SK-N-SH (cell line): Measurements from ENCODE around the gene MATN1. TPM values are rescaled to one million over a fixed set of nuclear protein-coding genes. Genes with fewer than 3 reads are reported as not detected.

Experiments used
- CTCF ChIA-PET: fragments of 300-600, 350-600 bp; formaldehyde crosslinking; extraction: SDS; loops from one replicate; lab custom pipeline; 2021; lab: Yijun Ruan, JAX
- POLR2A ChIA-PET: fragments of 350-600 bp; sonication (Branson Sonifier 250); formaldehyde crosslinking; extraction: SDS; loops from one replicate; lab custom pipeline; 2020; ENCODE audit warnings: antibody characterized with exemption, inconsistent platforms; lab: Yijun Ruan, JAX
- DNase-seq: peaks from one replicate; pipeline ENCODE4 v3.0.0; 2012
- H2AFZ ChIP-seq: fragments of 200-600 bp; sonication (generic); 2 replicates; pipeline ENCODE4 v1.8.1; 2016; ENCODE audit warnings: antibody characterized with exemption, mild to moderate bottlenecking, low read depth
- H3F3A ChIP-seq: fragments of 200-600 bp; sonication (generic); replicated peaks from 2 replicates; pipeline ENCODE3; 2016; ENCODE audit warnings: antibody characterized with exemption, mild to moderate bottlenecking; ENCODE audit not compliant: insufficient read depth
- H3K27ac ChIP-seq, 2 experiments: fragments of 200-500 bp in 1 of 2; fragments of 200-600 bp in 1 of 2; sonication (Bioruptor generic) in 1 of 2; sonication (generic), shearing (Covaris generic) in 1 of 2; 2 replicates each; pipeline versions ENCODE4 v1.5.1 to v1.6.1; 2014 to 2016; ENCODE audit warnings: low read depth in 2 of 2, inconsistent platforms in 1 of 2, low read length in 1 of 2, mild to moderate bottlenecking in 1 of 2, mixed read lengths in 1 of 2
- H3K27me3 ChIP-seq: fragments of 200-600 bp; sonication (generic), shearing (Covaris generic); 2 replicates; pipeline ENCODE4 v1.6.1; 2016; ENCODE audit warnings: mixed run types; ENCODE audit not compliant: insufficient read depth
- H3K36me3 ChIP-seq, 2 experiments: fragments of 200-500 bp in 1 of 2; fragments of 200-600 bp in 1 of 2; sonication (Bioruptor generic) in 1 of 2; sonication (generic) in 1 of 2; replicated peaks in 1 of 2; 2 replicates each; pipeline versions ENCODE3 to v1.5.1; 2014 to 2016; ENCODE audit warnings: low read length in 1 of 2, mild to moderate bottlenecking in 1 of 2; ENCODE audit not compliant: insufficient read depth in 2 of 2, control insufficient read depth in 1 of 2
- H3K4me1 ChIP-seq, 2 experiments: fragments of 200-500 bp in 1 of 2; fragments of 200-600 bp in 1 of 2; sonication (Bioruptor generic) in 1 of 2; sonication (generic), shearing (Covaris generic) in 1 of 2; 2 replicates each; pipeline versions ENCODE4 v1.5.1 to v1.6.1; 2014 to 2016; ENCODE audit warnings: low read depth in 1 of 2, low read length in 1 of 2, mixed run types in 1 of 2; ENCODE audit not compliant: insufficient read depth in 2 of 2, control insufficient read depth in 1 of 2
- H3K4me2 ChIP-seq: fragments of 200-600 bp; sonication (generic), shearing (Covaris generic); 2 replicates; pipeline ENCODE4 v1.6.1; 2017; ENCODE audit warnings: mixed run types
- H3K4me3 ChIP-seq, 2 experiments: fragments of 200-500 bp in 1 of 2; fragments of 200-600 bp in 1 of 2; sonication (Bioruptor generic) in 1 of 2; sonication (generic), shearing (Covaris generic) in 1 of 2; 2 replicates each; pipeline versions ENCODE4 v1.5.1 to v1.8.1; 2014 to 2016; ENCODE audit warnings: low read depth in 2 of 2, inconsistent platforms in 1 of 2, low read length in 1 of 2, mild to moderate bottlenecking in 1 of 2, mixed read lengths in 1 of 2, moderate library complexity in 1 of 2
- H3K79me2 ChIP-seq: fragments of 200-600 bp; sonication (generic); 2 replicates; pipeline ENCODE4 v1.8.1; 2017; ENCODE audit warnings: mild to moderate bottlenecking; ENCODE audit not compliant: insufficient read depth
- H3K9ac ChIP-seq: fragments of 200-600 bp; sonication (generic); 2 replicates; pipeline ENCODE4 v1.6.1; 2017; ENCODE audit warnings: mixed run types
- H3K9me2 ChIP-seq: fragments of 200-600 bp; sonication (generic); 2 replicates; pipeline ENCODE4 v1.6.1; 2017; ENCODE audit warnings: mixed run types
- H3K9me3 ChIP-seq: fragments of 200-600 bp; sonication (generic); 2 replicates; pipeline ENCODE4 v1.6.1; 2017; ENCODE audit warnings: mixed run types, mild to moderate bottlenecking, moderate library complexity
- H4K20me1 ChIP-seq: fragments of 200-600 bp; sonication (generic); 2 replicates; pipeline ENCODE4 v1.6.1; 2017; ENCODE audit warnings: mild to moderate bottlenecking, mixed run types; ENCODE audit not compliant: insufficient read depth
- EP300 ChIP-seq, 2 experiments: IDR thresholded peaks; 2 replicates each; pipeline versions ENCODE4 v1.4.0 to v1.6.1; 2012; ENCODE audit warnings: borderline replicate concordance in 1 of 2, low read depth in 1 of 2, low read length in 1 of 2
- GABPA ChIP-seq: IDR thresholded peaks from 2 replicates; pipeline ENCODE4 v1.4.0; 2012; ENCODE audit warnings: low read depth, mild to moderate bottlenecking
- JUND ChIP-seq: IDR thresholded peaks from 2 replicates; pipeline ENCODE4 v1.4.0; 2012
- MXI1 ChIP-seq: IDR thresholded peaks from 2 replicates; pipeline ENCODE4 v1.6.1; 2012; ENCODE audit warnings: mild to moderate bottlenecking, low read depth, low read length, improper control_type of control experiment
- RXRA ChIP-seq: IDR thresholded peaks from 2 replicates; pipeline ENCODE4 v1.4.0; 2012; ENCODE audit warnings: low read depth, mild to moderate bottlenecking, borderline replicate concordance
- TEAD4 ChIP-seq: IDR thresholded peaks from 2 replicates; pipeline ENCODE4 v1.4.0; 2012; ENCODE audit warnings: mild to moderate bottlenecking, borderline replicate concordance; ENCODE audit not compliant: insufficient read depth
- ZBTB33 ChIP-seq: IDR thresholded peaks from 2 replicates; pipeline ENCODE4 v1.4.0; 2012; ENCODE audit warnings: low read depth, borderline replicate concordance
- WGBS: methylation state at CpG from one replicate; pipeline ENCODE4 v1.1.6; 2017; ENCODE audit warnings: low lambda C conversion rate; 5-methylcytosine and 5-hydroxymethylcytosine counted together
- polyA plus RNA-seq, 3 experiments: library from polyadenylated mRNA; depleted of rRNA; stranded (reverse); fragments of >200 nt; gene quantifications; 2 replicates each; pipeline ENCODE4 v1.2.3, GENCODE V29; 2012
- TF ChIP-seq, protein P1 (sequence below): fragments of 200-600 bp; sonication (generic); IDR thresholded peaks from 2 replicates; pipeline ENCODE4 v1.6.1; 2017; ENCODE audit warnings: antibody characterized with exemption, mild to moderate bottlenecking, moderate library complexity
- TF ChIP-seq, protein P2 (sequence below): IDR thresholded peaks from 2 replicates; pipeline ENCODE4 v1.6.1; 2012; ENCODE audit warnings: mild to moderate bottlenecking, low read depth, low read length, moderate library complexity

Gene MATN1
- polyA plus RNA-seq, 1 of the 3 experiments (the other 2 are of a cell fraction), result 0.23 TPM

- no peaks in the 10 kb centered on the region for H3K27me3 ChIP-seq
- peaks cover 3 to 14% of the 10 kb centered on the region in 2 experiments; a peak in 2 of 4 replicates for H3K4me1 ChIP-seq
- no peaks in the 10 kb centered on the region for H3K79me2 ChIP-seq
- H3K9ac ChIP-seq, result no peak overlapping the region
- WGBS, result 95% methylated on average over 17 of the region's 27 CpGs
- no peaks in the 10 kb centered on the region for H3K9me3 ChIP-seq
- ChIA-PET CTCF (interaction anchor here (0.9 to 14.9 kb wide), 7 partner anchors 20 to 208 kb away, joined by 3 to 377 read pairs (median 4); no protein-coding TSS in a partner anchor), POLR2A (no interaction called here)
- no peak for TF ChIP-seq GABPA
- TF ChIP-seq ZBTB33, result no peak
- TF ChIP-seq, protein P1, sequence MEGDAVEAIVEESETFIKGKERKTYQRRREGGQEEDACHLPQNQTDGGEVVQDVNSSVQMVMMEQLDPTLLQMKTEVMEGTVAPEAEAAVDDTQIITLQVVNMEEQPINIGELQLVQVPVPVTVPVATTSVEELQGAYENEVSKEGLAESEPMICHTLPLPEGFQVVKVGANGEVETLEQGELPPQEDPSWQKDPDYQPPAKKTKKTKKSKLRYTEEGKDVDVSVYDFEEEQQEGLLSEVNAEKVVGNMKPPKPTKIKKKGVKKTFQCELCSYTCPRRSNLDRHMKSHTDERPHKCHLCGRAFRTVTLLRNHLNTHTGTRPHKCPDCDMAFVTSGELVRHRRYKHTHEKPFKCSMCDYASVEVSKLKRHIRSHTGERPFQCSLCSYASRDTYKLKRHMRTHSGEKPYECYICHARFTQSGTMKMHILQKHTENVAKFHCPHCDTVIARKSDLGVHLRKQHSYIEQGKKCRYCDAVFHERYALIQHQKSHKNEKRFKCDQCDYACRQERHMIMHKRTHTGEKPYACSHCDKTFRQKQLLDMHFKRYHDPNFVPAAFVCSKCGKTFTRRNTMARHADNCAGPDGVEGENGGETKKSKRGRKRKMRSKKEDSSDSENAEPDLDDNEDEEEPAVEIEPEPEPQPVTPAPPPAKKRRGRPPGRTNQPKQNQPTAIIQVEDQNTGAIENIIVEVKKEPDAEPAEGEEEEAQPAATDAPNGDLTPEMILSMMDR, result no peak
- H2AFZ ChIP-seq, result no peak overlapping the region
- H3K4me3 ChIP-seq, result no peak overlapping the region
- no peaks in the 10 kb centered on the region for H3K9me2 ChIP-seq
- peaks cover 0 to 9% of the 10 kb centered on the region in 2 experiments for H3K36me3 ChIP-seq
- DNase-seq, result no peak
- peaks cover 6% of the 10 kb centered on the region for H3F3A ChIP-seq
- H3K4me2 ChIP-seq, result no peak overlapping the region
- 0 out of 2 replicates have a peak, but pooled peaks cover 7% of the 10 kb centered on the region for H4K20me1 ChIP-seq
- H3K27ac ChIP-seq, result no peak overlapping the region
These were observed 2.0 kb downstream of the MATN1 start for GRCh38 chr1:30721341-30721793.

- Histone ChIP-seq H2AFZ (no peak overlapping the region), H3K79me2 (no peaks in the 10 kb centered on the region), H3K4me3 (no peak overlapping the region), H3F3A (peaks cover 6% of the 10 kb centered on the region), H3K9ac (no peak overlapping the region), H3K27me3 (no peaks in the 10 kb centered on the region), H3K36me3 (peaks cover 0 to 2% of the 10 kb centered on the region in 2 experiments), H3K9me2 (no peaks in the 10 kb centered on the region), H3K4me2 (no peak overlapping the region), H4K20me1 (0 out of 2 replicates have a peak, but pooled peaks cover 7% of the 10 kb centered on the region), H3K9me3 (no peaks in the 10 kb centered on the region), H3K4me1 (peaks cover 3 to 14% of the 10 kb centered on the region in 2 experiments; a peak in 2 of 4 replicates), H3K27ac (no peak overlapping the region)
- DNase-seq, result no peak
- POLR2A ChIA-PET, result no interaction called here
- CTCF ChIA-PET, result interaction anchor here (0.7 to 14.9 kb wide), 31 partner anchors 9 to 461 kb away, joined by 3 to 377 read pairs (median 8); partner anchors contain the start of gene LAPTM5
- 94% methylated on average over 12 of the region's 16 CpGs for WGBS
- TF ChIP-seq JUND, result no peak
- no peak for TF ChIP-seq RXRA
- no peak for TF ChIP-seq MXI1
- TF ChIP-seq, protein P2, sequence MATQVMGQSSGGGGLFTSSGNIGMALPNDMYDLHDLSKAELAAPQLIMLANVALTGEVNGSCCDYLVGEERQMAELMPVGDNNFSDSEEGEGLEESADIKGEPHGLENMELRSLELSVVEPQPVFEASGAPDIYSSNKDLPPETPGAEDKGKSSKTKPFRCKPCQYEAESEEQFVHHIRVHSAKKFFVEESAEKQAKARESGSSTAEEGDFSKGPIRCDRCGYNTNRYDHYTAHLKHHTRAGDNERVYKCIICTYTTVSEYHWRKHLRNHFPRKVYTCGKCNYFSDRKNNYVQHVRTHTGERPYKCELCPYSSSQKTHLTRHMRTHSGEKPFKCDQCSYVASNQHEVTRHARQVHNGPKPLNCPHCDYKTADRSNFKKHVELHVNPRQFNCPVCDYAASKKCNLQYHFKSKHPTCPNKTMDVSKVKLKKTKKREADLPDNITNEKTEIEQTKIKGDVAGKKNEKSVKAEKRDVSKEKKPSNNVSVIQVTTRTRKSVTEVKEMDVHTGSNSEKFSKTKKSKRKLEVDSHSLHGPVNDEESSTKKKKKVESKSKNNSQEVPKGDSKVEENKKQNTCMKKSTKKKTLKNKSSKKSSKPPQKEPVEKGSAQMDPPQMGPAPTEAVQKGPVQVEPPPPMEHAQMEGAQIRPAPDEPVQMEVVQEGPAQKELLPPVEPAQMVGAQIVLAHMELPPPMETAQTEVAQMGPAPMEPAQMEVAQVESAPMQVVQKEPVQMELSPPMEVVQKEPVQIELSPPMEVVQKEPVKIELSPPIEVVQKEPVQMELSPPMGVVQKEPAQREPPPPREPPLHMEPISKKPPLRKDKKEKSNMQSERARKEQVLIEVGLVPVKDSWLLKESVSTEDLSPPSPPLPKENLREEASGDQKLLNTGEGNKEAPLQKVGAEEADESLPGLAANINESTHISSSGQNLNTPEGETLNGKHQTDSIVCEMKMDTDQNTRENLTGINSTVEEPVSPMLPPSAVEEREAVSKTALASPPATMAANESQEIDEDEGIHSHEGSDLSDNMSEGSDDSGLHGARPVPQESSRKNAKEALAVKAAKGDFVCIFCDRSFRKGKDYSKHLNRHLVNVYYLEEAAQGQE, result no peak
- TF ChIP-seq EP300 (IDR thresholded peaks at IDR 0.05; ENCODE audit: borderline replicate concordance in 1 of 2, low read depth in 1 of 2, low read length in 1 of 2), result no peak
- no peak for TF ChIP-seq TEAD4
These were observed 2.8 kb downstream of the MATN1 start for GRCh38 chr1:30720271-30721223.
